Memory B cell (primary cell): ENCODE measurements around the gene RFX1.
A peak's percentile ranks its signal among the peaks of the same experiment; 100 is the strongest.

Source experiments
- ATAC-seq: fragments of 150-1000 bp; cut with Tn5 transposase; 2 replicates; pipeline ENCODE4 v1.10.0; 2021; ENCODE audit warnings: low read depth, mild to moderate bottlenecking, moderate library complexity
- DNase-seq, 2 donors: peaks; one replicate each; pipeline ENCODE4 v3.0.0; 2022; ENCODE audit warnings: low spot score in 2 of 2
- H3K27ac Mint-ChIP-seq: one replicate; pipeline ENCODE4 v1.8.0; 2022; ENCODE audit warnings: mild to moderate bottlenecking, moderate library complexity, mixed read lengths
- H3K27me3 Mint-ChIP-seq: one replicate; pipeline ENCODE4 v1.8.0; 2022; ENCODE audit warnings: mixed read lengths
- H3K36me3 Mint-ChIP-seq: one replicate; pipeline ENCODE4 v1.8.0; 2022; ENCODE audit warnings: mild to moderate bottlenecking, mixed read lengths
- H3K4me1 Mint-ChIP-seq: one replicate; pipeline ENCODE4 v1.8.0; 2022; ENCODE audit warnings: mixed read lengths
- H3K4me3 Mint-ChIP-seq: one replicate; pipeline ENCODE4 v1.8.0; 2022; ENCODE audit warnings: mild to moderate bottlenecking, moderate library complexity, mixed read lengths
- H3K9me3 Mint-ChIP-seq: one replicate; pipeline ENCODE4 v1.8.0; 2022; ENCODE audit warnings: mixed read lengths

Gene RFX1

GRCh38 chr19:13960863-13961784 lies 45.0 kb downstream of the RFX1 start:
- H3K4me3 Mint-ChIP-seq, result no peak overlapping the region
- H3K36me3 Mint-ChIP-seq, result peaks cover 10% of the 10 kb centered on the region
- DNase-seq (no peak), ATAC-seq (no peak)
- no peaks in the 10 kb centered on the region for H3K9me3 Mint-ChIP-seq
- no peaks in the 10 kb centered on the region for H3K27me3 Mint-ChIP-seq
- H3K27ac Mint-ChIP-seq, result peak overlapping the region; percentile 33
- H3K4me1 Mint-ChIP-seq, result no peaks in the 10 kb centered on the region

GRCh38 chr19:13959962-13960862 lies 45.9 kb downstream of the RFX1 start:
- H3K9me3 Mint-ChIP-seq, result no peaks in the 10 kb centered on the region
- H3K27me3 Mint-ChIP-seq, result no peaks in the 10 kb centered on the region
- H3K4me1 Mint-ChIP-seq, result no peaks in the 10 kb centered on the region
- H3K36me3 Mint-ChIP-seq, result peaks cover 15% of the 10 kb centered on the region
- DNase-seq, result no peak
- peak overlapping the region; percentile 58 for H3K27ac Mint-ChIP-seq
- H3K4me3 Mint-ChIP-seq, result no peak overlapping the region
- peak; percentile 64 for ATAC-seq

- Mint-ChIP-seq H3K9me3 (no peaks in the 10 kb centered on the region), H3K36me3 (peaks cover 11% of the 10 kb centered on the region), H3K27me3 (no peaks in the 10 kb centered on the region), H3K4me3 (no peak overlapping the region), H3K27ac (no peak overlapping the region), H3K4me1 (peaks cover 2% of the 10 kb centered on the region)
- DNase-seq, result no peak
- no peak for ATAC-seq
Observed at GRCh38 chr19:13959141-13959961, 46.8 kb downstream of the RFX1 start.

- no peak overlapping the region for H3K27ac Mint-ChIP-seq
- DNase-seq (no peak), ATAC-seq (no peak)
- no peaks in the 10 kb centered on the region for H3K27me3 Mint-ChIP-seq
- H3K4me1 Mint-ChIP-seq, result peaks cover 5% of the 10 kb centered on the region
- peaks cover 11% of the 10 kb centered on the region for H3K36me3 Mint-ChIP-seq
- H3K4me3 Mint-ChIP-seq, result no peak overlapping the region
- H3K9me3 Mint-ChIP-seq, result no peaks in the 10 kb centered on the region
Observed at GRCh38 chr19:13958043-13958442, 48.1 kb downstream of the RFX1 start.

DNA sequence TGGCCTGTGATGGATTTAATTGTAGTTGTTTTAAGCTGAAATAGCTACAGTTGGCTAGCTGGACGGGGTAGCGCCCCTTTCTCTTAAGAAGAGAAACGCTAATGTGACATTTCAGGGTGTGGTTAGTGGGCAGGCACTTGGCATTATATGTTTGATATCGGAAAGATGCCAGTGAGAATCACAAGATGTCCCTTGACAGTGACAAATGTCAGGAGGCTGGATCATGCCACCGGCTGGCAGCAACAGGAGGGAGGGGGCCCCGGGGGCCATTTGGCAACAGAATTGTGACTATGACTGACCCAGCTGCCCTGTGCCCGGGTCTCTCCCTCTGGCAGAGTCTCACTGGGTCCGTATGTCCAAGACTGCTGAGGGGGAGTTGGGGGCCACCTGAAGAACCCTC lies 49.1 kb downstream of the RFX1 start:
- H3K36me3 Mint-ChIP-seq, result peaks cover 11% of the 10 kb centered on the region
- DNase-seq (no peak), ATAC-seq (no peak)
- no peak overlapping the region for H3K4me3 Mint-ChIP-seq
- no peaks in the 10 kb centered on the region for H3K27me3 Mint-ChIP-seq
- H3K27ac Mint-ChIP-seq, result no peak overlapping the region
- peaks cover 5% of the 10 kb centered on the region for H3K4me1 Mint-ChIP-seq
- H3K9me3 Mint-ChIP-seq, result no peaks in the 10 kb centered on the region

DNA sequence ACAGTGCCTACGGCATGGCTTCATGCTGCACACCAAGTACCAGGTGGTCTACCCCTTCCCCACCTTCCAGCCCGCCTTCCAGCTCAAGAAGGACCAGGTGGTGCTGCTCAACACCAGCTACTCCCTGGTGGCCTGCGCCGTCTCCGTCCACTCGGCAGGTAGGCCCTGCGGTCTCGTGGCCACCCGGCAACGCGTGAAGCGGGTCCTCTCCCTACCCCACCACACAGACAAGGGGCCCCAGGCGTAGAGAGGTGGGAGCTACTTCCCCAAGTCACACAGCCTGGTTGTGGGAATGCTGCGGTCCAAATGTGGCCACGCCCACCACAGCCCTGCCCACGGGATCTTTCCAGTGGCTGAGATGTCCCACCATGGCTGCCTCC lies 49.8 kb downstream of the RFX1 start:
- no peak for DNase-seq
- no peaks in the 10 kb centered on the region for H3K27me3 Mint-ChIP-seq
- H3K27ac Mint-ChIP-seq, result no peak overlapping the region
- no peaks in the 10 kb centered on the region for H3K9me3 Mint-ChIP-seq
- peaks cover 7% of the 10 kb centered on the region for H3K4me1 Mint-ChIP-seq
- peaks cover 10% of the 10 kb centered on the region for H3K36me3 Mint-ChIP-seq
- no peak for ATAC-seq
- H3K4me3 Mint-ChIP-seq, result no peak overlapping the region

GRCh38 chr19:13955662-13956364 lies 50.3 kb downstream of the RFX1 start:
- Mint-ChIP-seq H3K27me3 (no peaks in the 10 kb centered on the region), H3K4me3 (no peak overlapping the region)

DNA sequence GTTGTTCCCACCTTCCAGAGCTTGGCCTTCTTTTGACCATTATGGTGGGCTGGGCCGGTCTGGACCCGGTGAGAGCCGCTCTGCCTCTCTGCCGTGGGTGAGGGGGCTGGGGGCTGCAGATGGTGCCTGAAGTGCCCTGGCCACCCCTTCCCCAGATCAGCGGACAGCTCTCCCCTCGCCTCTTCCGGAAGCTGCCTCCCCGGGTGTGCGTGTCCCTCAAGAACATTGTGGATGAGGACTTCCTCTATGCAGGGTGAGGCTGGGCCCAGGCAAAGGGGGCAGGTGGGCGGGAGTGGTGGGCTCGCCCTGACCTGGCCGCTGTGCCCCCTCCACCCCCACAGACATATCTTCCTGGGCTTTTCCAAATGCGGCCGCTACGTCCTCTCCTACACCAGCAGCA lies 51.9 kb downstream of the RFX1 start:
- peaks cover 7% of the 10 kb centered on the region for H3K4me1 Mint-ChIP-seq
- peak overlapping the region; percentile 91 for H3K27ac Mint-ChIP-seq
- no peaks in the 10 kb centered on the region for H3K27me3 Mint-ChIP-seq
- H3K36me3 Mint-ChIP-seq, result peaks cover 7% of the 10 kb centered on the region
- H3K9me3 Mint-ChIP-seq, result no peaks in the 10 kb centered on the region
- ATAC-seq, result no peak
- DNase-seq, result no peak
- peak overlapping the region; percentile 99 for H3K4me3 Mint-ChIP-seq

More at GRCh38 chr19:13955662-13956364, 50.3 kb downstream of the RFX1 start:
- Mint-ChIP-seq H3K4me1 (peaks cover 7% of the 10 kb centered on the region), H3K27ac (no peak overlapping the region), H3K9me3 (no peaks in the 10 kb centered on the region), H3K36me3 (peaks cover 8% of the 10 kb centered on the region)
- ATAC-seq, result no peak
- no peak for DNase-seq

- H3K27me3 Mint-ChIP-seq, result no peaks in the 10 kb centered on the region
- peak overlapping the region; percentile 99 for H3K4me3 Mint-ChIP-seq
- no peaks in the 10 kb centered on the region for H3K9me3 Mint-ChIP-seq
- DNase-seq (no peak), ATAC-seq (no peak)
- H3K4me1 Mint-ChIP-seq, result peaks cover 7% of the 10 kb centered on the region
- H3K27ac Mint-ChIP-seq, result peak overlapping the region; percentile 91
- H3K36me3 Mint-ChIP-seq, result peaks cover 7% of the 10 kb centered on the region
Observed at GRCh38 chr19:13952931-13953531, 53.1 kb downstream of the RFX1 start.

DNA sequence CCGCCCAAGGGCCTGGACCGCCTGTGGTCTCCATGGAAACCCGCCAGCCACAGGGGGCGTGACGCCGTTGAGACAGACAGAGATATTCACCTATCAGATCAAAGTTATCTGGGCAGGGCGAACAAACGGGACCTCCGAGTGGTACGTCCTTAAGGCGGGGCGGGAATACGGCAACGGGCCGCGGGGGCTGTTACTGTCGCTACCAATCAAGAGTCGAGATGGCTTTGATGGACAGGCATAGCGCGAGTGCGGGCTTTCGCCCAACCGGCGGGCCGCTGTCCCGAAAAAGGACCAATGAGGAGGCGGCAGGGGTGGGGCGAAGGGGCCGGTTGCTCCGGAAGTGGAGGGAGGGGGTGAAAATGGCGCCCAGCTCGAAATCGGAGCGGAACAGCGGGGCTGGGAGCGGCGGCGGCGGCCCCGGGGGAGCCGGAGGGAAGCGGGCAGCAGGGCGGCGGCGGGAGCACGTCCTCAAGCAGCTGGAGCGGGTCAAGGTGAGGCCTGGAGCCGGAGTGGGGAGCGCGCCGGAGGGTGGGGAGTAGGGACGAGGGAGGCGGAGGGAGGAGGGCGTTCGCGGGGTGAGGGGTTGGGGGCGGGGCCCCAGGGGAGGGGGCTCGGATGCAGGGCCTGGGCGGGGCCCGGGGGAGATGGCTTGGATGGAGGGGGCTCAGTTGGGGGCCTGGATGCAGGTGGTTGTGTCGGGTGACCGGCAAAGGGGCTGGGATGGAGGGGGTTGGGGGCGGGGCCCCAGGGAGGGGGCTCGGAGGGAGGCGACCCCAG lies 53.8 kb downstream of the RFX1 start, which contains the start of gene DCAF15:
Gene DCAF15, plus strand, starts transcription at position 356 of the 777 bp plus-strand sequence. Its CDS starts 4 bp downstream, at position 360.
- Mint-ChIP-seq H3K27ac (peak within 1 kb of the TSS; percentile 91), H3K27me3 (no peaks in the 10 kb centered on the region), H3K4me1 (peaks cover 7% of the 10 kb centered on the region), H3K36me3 (peaks cover 7% of the 10 kb centered on the region), H3K9me3 (no peaks in the 10 kb centered on the region), H3K4me3 (peak within 1 kb of the TSS; percentile 99)
- peak; percentile 95 for ATAC-seq
- DNase-seq, result peak; percentile 90 to 98

DNA sequence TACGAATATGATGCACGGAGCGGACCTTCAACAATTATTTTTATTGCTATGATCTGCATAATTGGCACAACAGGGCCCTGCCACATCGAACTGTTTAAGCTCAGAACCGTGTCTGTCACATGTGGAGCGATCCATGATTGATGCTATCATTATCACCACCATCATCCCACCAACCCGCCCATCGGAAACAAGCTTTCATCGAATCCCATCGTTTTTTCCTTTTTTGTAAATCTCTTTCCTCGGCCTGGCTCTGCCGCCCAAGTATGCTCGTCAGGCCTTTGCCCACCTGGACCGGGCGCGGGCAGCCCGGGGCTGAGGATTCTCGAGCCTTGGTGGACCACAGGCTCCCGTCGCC lies 54.3 kb downstream of the RFX1 start:
- Mint-ChIP-seq H3K36me3 (peaks cover 7% of the 10 kb centered on the region), H3K27me3 (no peaks in the 10 kb centered on the region), H3K9me3 (no peaks in the 10 kb centered on the region), H3K4me1 (peaks cover 7% of the 10 kb centered on the region), H3K27ac (peak overlapping the region; percentile 91), H3K4me3 (peak overlapping the region; percentile 99)
- ATAC-seq (no peak), DNase-seq (no peak)

GRCh38 chr19:13951043-13951442 lies 55.1 kb downstream of the RFX1 start:
- DNase-seq (no peak), ATAC-seq (no peak)
- no peaks in the 10 kb centered on the region for H3K9me3 Mint-ChIP-seq
- H3K36me3 Mint-ChIP-seq, result peaks cover 7% of the 10 kb centered on the region
- H3K4me1 Mint-ChIP-seq, result peaks cover 7% of the 10 kb centered on the region
- no peak overlapping the region for H3K27ac Mint-ChIP-seq
- H3K4me3 Mint-ChIP-seq, result no peak overlapping the region
- no peaks in the 10 kb centered on the region for H3K27me3 Mint-ChIP-seq
